DOHH2 (cell line): ENCODE results near the gene HID1.

Experiments used
- H3F3A ChIP-seq: fragments of 200-600 bp; sonication (generic), shearing (Covaris generic); 2 replicates; pipeline ENCODE4 v1.6.0; 2016; ENCODE audit warnings: antibody characterized with exemption, mild to moderate bottlenecking; ENCODE audit not compliant: control insufficient read depth, insufficient read depth
- H3K27ac ChIP-seq: fragments of 200-600 bp; sonication (generic); 2 replicates; pipeline ENCODE4 v1.5.1; 2014; ENCODE audit warnings: low read depth, mild to moderate bottlenecking, low read length, moderate library complexity
- H3K27me3 ChIP-seq: fragments of 200-600 bp; sonication (generic); 2 replicates; pipeline ENCODE4 v1.6.1; 2014; ENCODE audit warnings: mild to moderate bottlenecking, low read length, mixed read lengths; ENCODE audit not compliant: control insufficient read depth
- H3K36me3 ChIP-seq: fragments of 200-600 bp; sonication (generic); 2 replicates; pipeline ENCODE4 v1.6.1; 2014; ENCODE audit warnings: mild to moderate bottlenecking, low read length, moderate library complexity, mixed read lengths; ENCODE audit not compliant: control insufficient read depth
- H3K4me1 ChIP-seq: fragments of 200-600 bp; sonication (generic); 2 replicates; pipeline ENCODE4 v1.6.1; 2014; ENCODE audit warnings: mild to moderate bottlenecking, low read length, mixed read lengths; ENCODE audit not compliant: control insufficient read depth
- H3K4me2 ChIP-seq: fragments of 200-600 bp; sonication (generic); 2 replicates; pipeline ENCODE4 v1.6.0; 2014; ENCODE audit warnings: mild to moderate bottlenecking, low read length, moderate library complexity
- H3K4me3 ChIP-seq: fragments of 200-600 bp; sonication (generic); 2 replicates; pipeline ENCODE4 v1.5.1; 2014; ENCODE audit warnings: mild to moderate bottlenecking, low read length, mixed read lengths
- H3K79me2 ChIP-seq: fragments of 200-600 bp; sonication (generic); 2 replicates; pipeline ENCODE4 v1.6.1; 2014; ENCODE audit warnings: mild to moderate bottlenecking, low read length, mixed read lengths; ENCODE audit not compliant: control insufficient read depth
- H3K9me2 ChIP-seq: fragments of 200-600 bp; sonication (generic); replicated peaks from 2 replicates; pipeline ENCODE4 v1.6.1; 2014; ENCODE audit warnings: mild to moderate bottlenecking, low read length, mixed read lengths; ENCODE audit not compliant: control insufficient read depth
- H3K9me3 ChIP-seq: fragments of 200-600 bp; sonication (generic); 2 replicates; pipeline ENCODE4 v1.6.1; 2014; ENCODE audit warnings: antibody characterized with exemption, low read length, mixed read lengths; ENCODE audit not compliant: control insufficient read depth, insufficient read depth
- H4K20me1 ChIP-seq: fragments of 200-600 bp; sonication (generic); 2 replicates; pipeline ENCODE4 v1.6.0; 2014; ENCODE audit warnings: low read depth, mild to moderate bottlenecking, antibody characterized with exemption, low read length, moderate library complexity; ENCODE audit not compliant: control insufficient read depth, insufficient read depth
- CTCF ChIP-seq: fragments of 200-600 bp; sonication (generic); IDR thresholded peaks from one replicate; pipeline ENCODE4 v1.5.1; 2014; ENCODE audit warnings: antibody characterized with exemption, mild to moderate bottlenecking, low read depth, low read length; ENCODE audit not compliant: poor library complexity, severe bottlenecking
- EZH2phosphoT487 ChIP-seq: fragments of 200-600 bp; sonication (generic); IDR thresholded peaks from 2 replicates; pipeline ENCODE4 v1.6.1; 2017; ENCODE audit warnings: borderline replicate concordance, mild to moderate bottlenecking, antibody characterized with exemption, low read length, moderate library complexity, mixed read lengths

The HID1 gene

GRCh38 chr17:74950207-74950606 is 22.4 kb downstream of the HID1 start:
- no peaks in the 10 kb centered on the region for H3K9me2 ChIP-seq
- TF ChIP-seq CTCF (no peak), EZH2phosphoT487 (no peak)
- H3K4me3 ChIP-seq, result no peak overlapping the region
- H3K27me3 ChIP-seq, result peaks cover 6% of the 10 kb centered on the region
- no peak overlapping the region for H3K27ac ChIP-seq
- H3K36me3 ChIP-seq, result no peaks in the 10 kb centered on the region
- H3F3A ChIP-seq, result no peaks in the 10 kb centered on the region
- no peaks in the 10 kb centered on the region for H3K9me3 ChIP-seq
- no peaks in the 10 kb centered on the region for H3K4me1 ChIP-seq
- no peaks in the 10 kb centered on the region for H3K79me2 ChIP-seq
- no peaks in the 10 kb centered on the region for H4K20me1 ChIP-seq
- no peak overlapping the region for H3K4me2 ChIP-seq

GRCh38 chr17:74949455-74950115 is 23.0 kb downstream of the HID1 start:
- H4K20me1 ChIP-seq, result no peaks in the 10 kb centered on the region

GRCh38 chr17:74947041-74947754 is 25.4 kb downstream of the HID1 start:
- no peaks in the 10 kb centered on the region for H3K9me2 ChIP-seq
- H3K79me2 ChIP-seq, result no peaks in the 10 kb centered on the region
- TF ChIP-seq EZH2phosphoT487 (no peak), CTCF (no peak)
- H3K9me3 ChIP-seq, result no peaks in the 10 kb centered on the region
- H3K27me3 ChIP-seq, result peaks cover 9% of the 10 kb centered on the region
- no peak overlapping the region for H3K4me3 ChIP-seq
- no peaks in the 10 kb centered on the region for H3K4me1 ChIP-seq
- H3F3A ChIP-seq, result no peaks in the 10 kb centered on the region
- no peak overlapping the region for H3K27ac ChIP-seq
- H3K36me3 ChIP-seq, result no peaks in the 10 kb centered on the region
- no peaks in the 10 kb centered on the region for H4K20me1 ChIP-seq
- no peak overlapping the region for H3K4me2 ChIP-seq

More at GRCh38 chr17:74949455-74950115, 23.0 kb downstream of the HID1 start:
- Histone ChIP-seq H3K36me3 (no peaks in the 10 kb centered on the region), H3F3A (no peaks in the 10 kb centered on the region), H3K9me3 (no peaks in the 10 kb centered on the region), H3K27ac (no peak overlapping the region), H3K79me2 (no peaks in the 10 kb centered on the region), H3K27me3 (peaks cover 9% of the 10 kb centered on the region), H3K4me2 (no peak overlapping the region), H3K4me1 (no peaks in the 10 kb centered on the region), H3K4me3 (no peak overlapping the region), H3K9me2 (no peaks in the 10 kb centered on the region)
- TF ChIP-seq EZH2phosphoT487 (no peak), CTCF (no peak)
